HG02970 (cell line): ENCODE measurements around the gene TBC1D24.

Experiments
- ATAC-seq: cut with Tn5 transposase; IDR thresholded peaks from one replicate; pipeline ENCODE4 v1.9.1; 2021; ENCODE audit warnings: mild to moderate bottlenecking, moderate library complexity, moderate number of reproducible peaks; ENCODE audit not compliant: unreplicated experiment, low FRiP score

TBC1D24 gene

GRCh38 chr16:2497695-2498484 lies 23.0 kb downstream of the TBC1D24 start:
- no peak for ATAC-seq

- no peak for ATAC-seq
These were observed 23.8 kb downstream of the TBC1D24 start for GRCh38 chr16:2498531-2499253.

- no peak for ATAC-seq
These were observed 24.5 kb downstream of the TBC1D24 start for GRCh38 chr16:2499454-2499853.

GRCh38 chr16:2499890-2500429 lies 25.0 kb downstream of the TBC1D24 start:
- ATAC-seq = no peak

GRCh38 chr16:2500430-2500917 lies 25.5 kb downstream of the TBC1D24 start:
- no peak for ATAC-seq

GRCh38 chr16:2500918-2501750 lies 26.2 kb downstream of the TBC1D24 start:
- ATAC-seq = no peak

GRCh38 chr16:2501946-2502895 lies 27.3 kb downstream of the TBC1D24 start:
- no peak for ATAC-seq

GRCh38 chr16:2505695-2506094 lies 30.8 kb downstream of the TBC1D24 start:
- ATAC-seq = no peak

GRCh38 chr16:2507052-2507659 lies 32.2 kb downstream of the TBC1D24 start:
- ATAC-seq = no peak

- ATAC-seq = no peak
These were observed 32.7 kb downstream of the TBC1D24 start for GRCh38 chr16:2507665-2508064.

- ATAC-seq = no peak
These were observed 33.9 kb downstream of the TBC1D24 start for GRCh38 chr16:2508722-2509400.

- ATAC-seq = no peak
These were observed 36.3 kb downstream of the TBC1D24 start for GRCh38 chr16:2511128-2511800.

- ATAC-seq = no peak
These were observed 37.2 kb downstream of the TBC1D24 start for GRCh38 chr16:2511996-2512734.

GRCh38 chr16:2512735-2513404 lies 37.9 kb downstream of the TBC1D24 start:
- peak; percentile 15 for ATAC-seq

GRCh38 chr16:2513405-2514332 lies 38.7 kb downstream of the TBC1D24 start, which contains the start of gene ATP6V0C:
TSS of gene ATP6V0C (plus strand) at chr16:2513952. CDS start at chr16:2514104, 152 bp downstream.
- ATAC-seq = peak; percentile 68
